Kidney (tissue), 14 donors: ENCODE data around the gene COL23A1. TPM values are rescaled to one million over a fixed set of nuclear protein-coding genes. Genes with fewer than 3 reads are reported as not detected.
"Not testable (repeated sequence)": the region's sequence is repeated elsewhere in the genome, so short reads cannot be mapped to it uniquely, and the experiment has no call there.

ENCODE experiments used
- DNase-seq, 5 donors: peaks; one replicate each; pipeline ENCODE4 v3.0.0-alpha.2; 2013 to 2020
- FAIRE-seq: peaks from 2 replicates; lab custom pipeline; 2012; peaks lifted over from hg19 to GRCh38; lab: Jason Lieb, UNC
- H3K27ac ChIP-seq, 2 donors: one replicate each; pipeline ENCODE4 v1.7.0; 2013; ENCODE audit warnings: low read depth in 2 of 2, low read length in 2 of 2, inconsistent platforms in 1 of 2
- H3K27me3 ChIP-seq: one replicate; pipeline ENCODE4 v1.7.1; 2013; ENCODE audit warnings: low read length, inconsistent platforms; ENCODE audit not compliant: control insufficient read depth, insufficient read depth
- H3K36me3 ChIP-seq, 3 donors: one replicate each; pipeline versions ENCODE4 v1.7.0 to v1.7.1; 2013; ENCODE audit warnings: low read length in 3 of 3, control low read depth in 1 of 3, inconsistent platforms in 1 of 3; ENCODE audit not compliant: insufficient read depth in 3 of 3, control insufficient read depth in 2 of 3
- H3K4me1 ChIP-seq, 3 donors: one replicate each; pipeline versions ENCODE4 v1.7.0 to v1.7.1; 2013; ENCODE audit warnings: low read length in 3 of 3, inconsistent platforms in 1 of 3, low read depth in 1 of 3; ENCODE audit not compliant: control insufficient read depth in 2 of 3, insufficient read depth in 2 of 3
- H3K4me3 ChIP-seq, 3 donors: one replicate each; pipeline versions ENCODE4 v1.7.0 to v1.8.1; 2013; ENCODE audit warnings: low read length in 3 of 3, control low read depth in 1 of 3, inconsistent platforms in 1 of 3
- H3K9ac ChIP-seq, 3 donors: one replicate each; pipeline versions ENCODE4 v1.7.0 to v1.7.1; 2013; ENCODE audit warnings: low read length in 3 of 3, control low read depth in 1 of 3, inconsistent platforms in 1 of 3
- H3K9me3 ChIP-seq, 3 donors: one replicate each; pipeline versions ENCODE4 v1.7.0 to v1.7.1; 2013; ENCODE audit warnings: low read length in 3 of 3, control low read depth in 1 of 3, inconsistent platforms in 1 of 3; ENCODE audit not compliant: control insufficient read depth in 2 of 3, insufficient read depth in 1 of 3
- intact Hi-C: fragments of 100-400 bp; cut with DNase I; formaldehyde crosslinking; loops from one replicate; pipeline ENCODE4 v1.11.1; 2022
- polyA plus RNA-seq: library from polyadenylated mRNA; stranded (reverse); fragments of 350-450 nt; fragmentation: Illumina TruSeq; extraction: RNeasy Lipid Tissue Mini Kit (QIAGEN cat#74804); gene quantifications from one replicate; pipeline ENCODE4 v1.2.3, GENCODE V29; 2014; ENCODE audit warnings: low read depth, low replicate concordance; ENCODE audit not compliant: insufficient read depth
- total RNA-seq: library from RNA; stranded (reverse); fragmentation: NEBNext Ultra II Directional; extraction: Animal tissue kit (Norgen Biotek cat#: 25700); gene quantifications from one replicate; pipeline ENCODE4 v1.2.1, GENCODE V29; 2021
- TF ChIP-seq, protein P1 (sequence below): IDR thresholded peaks from 3 replicates; pipeline ENCODE4 v1.5.1; 2012; ENCODE audit warnings: mild to moderate bottlenecking, moderate library complexity, borderline replicate concordance; ENCODE audit not compliant: insufficient read depth; ENCODE audit errors: extremely low read depth
- donor health status: control.
- donor health status: control.
- donor health status: control.
- donor health status: control.
- donor health status: control.
- donor health status: DM: yes; HTN: yes; CAD: no.
- donor health status: Normal renal cell carcinoma (clear cell type).

Gene COL23A1
- total and polyA plus RNA-seq, 2 donors from 2014 or later, result 4.1 to 8.7 TPM

DNA sequence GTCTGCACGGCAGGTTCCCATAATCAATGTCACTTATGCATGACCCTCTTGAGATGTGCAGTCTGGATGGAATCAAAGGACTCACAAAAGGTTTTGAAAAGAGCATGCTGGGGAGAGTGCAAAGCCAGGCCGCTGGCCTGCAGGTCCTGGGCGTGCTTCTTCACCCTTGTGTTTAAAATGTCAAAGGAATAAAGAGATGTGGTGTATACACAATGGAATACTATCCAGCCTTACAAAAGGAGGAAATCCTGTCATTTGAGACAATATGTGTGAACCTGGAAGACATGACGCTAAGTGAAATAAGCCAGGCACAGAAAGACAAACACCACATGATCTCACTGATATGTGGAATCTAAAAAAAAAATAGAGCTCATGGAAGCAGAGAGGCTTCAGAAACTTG is 220.1 kb downstream of the COL23A1 start:
- intact Hi-C loops, result no loop called here

GRCh38 chr5:178369469-178369868 is 220.7 kb downstream of the COL23A1 start:
- H3K4me3 ChIP-seq, intact Hi-C loops, H3K4me1 ChIP-seq, H3K9me3 ChIP-seq, H3K36me3 ChIP-seq, H3K9ac ChIP-seq, DNase-seq, H3K27ac ChIP-seq, FAIRE-seq, H3K27me3 ChIP-seq: not testable (repeated sequence)

More for the DNA sequence above, 220.1 kb downstream of the COL23A1 start:
- Histone ChIP-seq H3K27me3 (no peaks in the 10 kb centered on the region), H3K9ac (no peak overlapping the region), H3K36me3 (no peaks in the 10 kb centered on the region), H3K27ac (no peak overlapping the region), H3K4me1 (no peaks in the 10 kb centered on the region), H3K9me3 (no peaks in the 10 kb centered on the region), H3K4me3 (no peak overlapping the region)
- DNase-seq (no peak), FAIRE-seq (no peak)
- TF ChIP-seq, protein P1, sequence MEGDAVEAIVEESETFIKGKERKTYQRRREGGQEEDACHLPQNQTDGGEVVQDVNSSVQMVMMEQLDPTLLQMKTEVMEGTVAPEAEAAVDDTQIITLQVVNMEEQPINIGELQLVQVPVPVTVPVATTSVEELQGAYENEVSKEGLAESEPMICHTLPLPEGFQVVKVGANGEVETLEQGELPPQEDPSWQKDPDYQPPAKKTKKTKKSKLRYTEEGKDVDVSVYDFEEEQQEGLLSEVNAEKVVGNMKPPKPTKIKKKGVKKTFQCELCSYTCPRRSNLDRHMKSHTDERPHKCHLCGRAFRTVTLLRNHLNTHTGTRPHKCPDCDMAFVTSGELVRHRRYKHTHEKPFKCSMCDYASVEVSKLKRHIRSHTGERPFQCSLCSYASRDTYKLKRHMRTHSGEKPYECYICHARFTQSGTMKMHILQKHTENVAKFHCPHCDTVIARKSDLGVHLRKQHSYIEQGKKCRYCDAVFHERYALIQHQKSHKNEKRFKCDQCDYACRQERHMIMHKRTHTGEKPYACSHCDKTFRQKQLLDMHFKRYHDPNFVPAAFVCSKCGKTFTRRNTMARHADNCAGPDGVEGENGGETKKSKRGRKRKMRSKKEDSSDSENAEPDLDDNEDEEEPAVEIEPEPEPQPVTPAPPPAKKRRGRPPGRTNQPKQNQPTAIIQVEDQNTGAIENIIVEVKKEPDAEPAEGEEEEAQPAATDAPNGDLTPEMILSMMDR, result no peak

GRCh38 chr5:178368716-178369300 is 221.4 kb downstream of the COL23A1 start:
- no peak overlapping the region for H3K9ac ChIP-seq
- H3K4me1 ChIP-seq, result no peaks in the 10 kb centered on the region
- peak in 1 of 5 donors; percentile 38 for DNase-seq
- H3K27ac ChIP-seq, result no peak overlapping the region
- TF ChIP-seq, protein P1, result no peak
- FAIRE-seq, result no peak
- H3K4me3 ChIP-seq, result no peak overlapping the region
- no peaks in the 10 kb centered on the region for H3K36me3 ChIP-seq
- H3K9me3 ChIP-seq, result no peaks in the 10 kb centered on the region
- intact Hi-C loops, result no loop called here
- H3K27me3 ChIP-seq, result no peaks in the 10 kb centered on the region

- intact Hi-C loops, result no loop called here
- Histone ChIP-seq H3K9me3 (no peaks in the 10 kb centered on the region), H3K27me3 (no peaks in the 10 kb centered on the region), H3K4me1 (peaks cover 0 to 2% (median 0%) of the 10 kb centered on the region in 3 donors), H3K36me3 (no peaks in the 10 kb centered on the region), H3K27ac (no peak overlapping the region), H3K9ac (no peak overlapping the region), H3K4me3 (no peak overlapping the region)
- TF ChIP-seq, protein P1, result no peak
- DNase-seq (peak in 1 of 5 donors; percentile 11), FAIRE-seq (no peak)
Observed at GRCh38 chr5:178368274-178368673, 221.9 kb downstream of the COL23A1 start.
